ENCODE results near the gene METTL9.

GRCh38 chr16:21598206-21598605 lies 1.2 kb upstream of the METTL9 start:
- no peak for TF ChIP-seq CTCF (conservative IDR thresholded peaks at IDR 0.05; ENCODE audit: low read depth in 2 of 2)
- no peak for TF ChIP-seq STAT1 (IDR thresholded peaks at IDR 0.05; ENCODE audit: unreplicated experiment)
- no peak for TF ChIP-seq EZH2phosphoT487 (IDR thresholded peaks at IDR 0.05; ENCODE audit: unreplicated experiment)
- TF ChIP-seq POLR2AphosphoS5 (IDR thresholded peaks at IDR 0.05; ENCODE audit: low read depth), result no peak
- TF ChIP-seq, protein P1, sequence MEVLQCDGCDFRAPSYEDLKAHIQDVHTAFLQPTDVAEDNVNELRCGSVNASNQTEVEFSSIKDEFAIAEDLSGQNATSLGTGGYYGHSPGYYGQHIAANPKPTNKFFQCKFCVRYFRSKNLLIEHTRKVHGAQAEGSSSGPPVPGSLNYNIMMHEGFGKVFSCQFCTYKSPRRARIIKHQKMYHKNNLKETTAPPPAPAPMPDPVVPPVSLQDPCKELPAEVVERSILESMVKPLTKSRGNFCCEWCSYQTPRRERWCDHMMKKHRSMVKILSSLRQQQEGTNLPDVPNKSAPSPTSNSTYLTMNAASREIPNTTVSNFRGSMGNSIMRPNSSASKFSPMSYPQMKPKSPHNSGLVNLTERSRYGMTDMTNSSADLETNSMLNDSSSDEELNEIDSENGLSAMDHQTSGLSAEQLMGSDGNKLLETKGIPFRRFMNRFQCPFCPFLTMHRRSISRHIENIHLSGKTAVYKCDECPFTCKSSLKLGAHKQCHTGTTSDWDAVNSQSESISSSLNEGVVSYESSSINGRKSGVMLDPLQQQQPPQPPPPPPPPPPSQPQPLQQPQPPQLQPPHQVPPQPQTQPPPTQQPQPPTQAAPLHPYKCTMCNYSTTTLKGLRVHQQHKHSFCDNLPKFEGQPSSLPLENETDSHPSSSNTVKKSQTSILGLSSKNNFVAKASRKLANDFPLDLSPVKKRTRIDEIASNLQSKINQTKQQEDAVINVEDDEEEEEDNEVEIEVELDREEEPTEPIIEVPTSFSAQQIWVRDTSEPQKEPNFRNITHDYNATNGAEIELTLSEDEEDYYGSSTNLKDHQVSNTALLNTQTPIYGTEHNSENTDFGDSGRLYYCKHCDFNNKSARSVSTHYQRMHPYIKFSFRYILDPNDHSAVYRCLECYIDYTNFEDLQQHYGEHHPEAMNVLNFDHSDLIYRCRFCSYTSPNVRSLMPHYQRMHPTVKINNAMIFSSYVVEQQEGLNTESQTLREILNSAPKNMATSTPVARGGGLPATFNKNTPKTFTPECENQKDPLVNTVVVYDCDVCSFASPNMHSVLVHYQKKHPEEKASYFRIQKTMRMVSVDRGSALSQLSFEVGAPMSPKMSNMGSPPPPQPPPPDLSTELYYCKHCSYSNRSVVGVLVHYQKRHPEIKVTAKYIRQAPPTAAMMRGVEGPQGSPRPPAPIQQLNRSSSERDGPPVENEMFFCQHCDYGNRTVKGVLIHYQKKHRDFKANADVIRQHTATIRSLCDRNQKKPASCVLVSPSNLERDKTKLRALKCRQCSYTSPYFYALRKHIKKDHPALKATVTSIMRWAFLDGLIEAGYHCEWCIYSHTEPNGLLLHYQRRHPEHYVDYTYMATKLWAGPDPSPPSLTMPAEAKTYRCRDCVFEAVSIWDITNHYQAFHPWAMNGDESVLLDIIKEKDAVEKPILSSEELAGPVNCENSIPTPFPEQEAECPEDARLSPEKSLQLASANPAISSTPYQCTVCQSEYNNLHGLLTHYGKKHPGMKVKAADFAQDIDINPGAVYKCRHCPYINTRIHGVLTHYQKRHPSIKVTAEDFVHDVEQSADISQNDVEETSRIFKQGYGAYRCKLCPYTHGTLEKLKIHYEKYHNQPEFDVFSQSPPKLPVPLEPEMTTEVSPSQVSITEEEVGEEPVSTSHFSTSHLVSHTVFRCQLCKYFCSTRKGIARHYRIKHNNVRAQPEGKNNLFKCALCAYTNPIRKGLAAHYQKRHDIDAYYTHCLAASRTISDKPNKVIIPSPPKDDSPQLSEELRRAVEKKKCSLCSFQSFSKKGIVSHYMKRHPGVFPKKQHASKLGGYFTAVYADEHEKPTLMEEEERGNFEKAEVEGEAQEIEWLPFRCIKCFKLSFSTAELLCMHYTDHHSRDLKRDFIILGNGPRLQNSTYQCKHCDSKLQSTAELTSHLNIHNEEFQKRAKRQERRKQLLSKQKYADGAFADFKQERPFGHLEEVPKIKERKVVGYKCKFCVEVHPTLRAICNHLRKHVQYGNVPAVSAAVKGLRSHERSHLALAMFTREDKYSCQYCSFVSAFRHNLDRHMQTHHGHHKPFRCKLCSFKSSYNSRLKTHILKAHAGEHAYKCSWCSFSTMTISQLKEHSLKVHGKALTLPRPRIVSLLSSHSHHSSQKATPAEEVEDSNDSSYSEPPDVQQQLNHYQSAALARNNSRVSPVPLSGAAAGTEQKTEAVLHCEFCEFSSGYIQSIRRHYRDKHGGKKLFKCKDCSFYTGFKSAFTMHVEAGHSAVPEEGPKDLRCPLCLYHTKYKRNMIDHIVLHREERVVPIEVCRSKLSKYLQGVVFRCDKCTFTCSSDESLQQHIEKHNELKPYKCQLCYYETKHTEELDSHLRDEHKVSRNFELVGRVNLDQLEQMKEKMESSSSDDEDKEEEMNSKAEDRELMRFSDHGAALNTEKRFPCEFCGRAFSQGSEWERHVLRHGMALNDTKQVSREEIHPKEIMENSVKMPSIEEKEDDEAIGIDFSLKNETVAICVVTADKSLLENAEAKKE (CRISPR knock-in tag; IDR thresholded peaks at IDR 0.05), result no peak
- TF ChIP-seq EZH2 (IDR thresholded peaks at IDR 0.05; ENCODE audit: low read depth, unreplicated experiment), result no peak
- TF ChIP-seq NANOG (IDR thresholded peaks at IDR 0.05; ENCODE audit: borderline replicate concordance), result no peak

Measured in GM23338 (cell line).